ENCODE measurements around the gene TBX3. TPM values are rescaled to one million over a fixed set of nuclear protein-coding genes. Genes with fewer than 3 reads are reported as not detected.

TBX3 gene
- total RNA-seq, 4 donors from 2014 or later: 14.0 to 44.8 (median 17.6) TPM

DNA sequence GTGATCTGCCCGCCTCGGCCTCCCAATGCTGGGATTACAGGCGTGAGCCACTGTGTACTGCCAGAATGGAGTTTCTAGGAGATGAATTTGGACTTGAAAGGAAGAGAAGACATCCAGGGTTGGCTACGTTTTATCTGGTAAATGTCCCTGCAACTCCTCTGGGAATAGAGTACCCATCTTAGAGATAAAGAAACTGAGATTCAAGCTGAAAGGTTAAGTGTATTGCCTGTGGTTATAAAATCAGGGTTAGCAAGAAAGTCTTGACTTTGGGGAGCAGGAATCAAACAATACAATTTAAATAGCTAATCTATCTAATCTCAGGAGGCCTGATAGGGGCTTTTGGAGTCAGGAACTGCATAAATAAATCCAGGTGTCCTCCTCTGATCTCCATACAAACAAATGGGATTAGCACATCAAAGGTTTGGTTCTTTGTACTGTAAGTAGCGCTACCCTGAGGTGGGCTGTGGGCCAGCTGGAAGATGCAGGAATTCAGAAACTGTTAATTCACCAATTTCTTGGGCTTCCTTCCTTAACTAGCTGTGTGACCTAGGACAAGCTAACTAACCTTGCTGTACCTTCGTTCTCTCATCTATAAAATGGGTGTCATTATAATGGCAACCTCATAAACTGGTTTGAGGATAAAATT lies 45.1 kb downstream of the TBX3 start:
- TF ChIP-seq, protein P1, sequence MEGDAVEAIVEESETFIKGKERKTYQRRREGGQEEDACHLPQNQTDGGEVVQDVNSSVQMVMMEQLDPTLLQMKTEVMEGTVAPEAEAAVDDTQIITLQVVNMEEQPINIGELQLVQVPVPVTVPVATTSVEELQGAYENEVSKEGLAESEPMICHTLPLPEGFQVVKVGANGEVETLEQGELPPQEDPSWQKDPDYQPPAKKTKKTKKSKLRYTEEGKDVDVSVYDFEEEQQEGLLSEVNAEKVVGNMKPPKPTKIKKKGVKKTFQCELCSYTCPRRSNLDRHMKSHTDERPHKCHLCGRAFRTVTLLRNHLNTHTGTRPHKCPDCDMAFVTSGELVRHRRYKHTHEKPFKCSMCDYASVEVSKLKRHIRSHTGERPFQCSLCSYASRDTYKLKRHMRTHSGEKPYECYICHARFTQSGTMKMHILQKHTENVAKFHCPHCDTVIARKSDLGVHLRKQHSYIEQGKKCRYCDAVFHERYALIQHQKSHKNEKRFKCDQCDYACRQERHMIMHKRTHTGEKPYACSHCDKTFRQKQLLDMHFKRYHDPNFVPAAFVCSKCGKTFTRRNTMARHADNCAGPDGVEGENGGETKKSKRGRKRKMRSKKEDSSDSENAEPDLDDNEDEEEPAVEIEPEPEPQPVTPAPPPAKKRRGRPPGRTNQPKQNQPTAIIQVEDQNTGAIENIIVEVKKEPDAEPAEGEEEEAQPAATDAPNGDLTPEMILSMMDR (IDR thresholded peaks at IDR 0.05): no peak
- DNase-seq (ENCODE audit: low spot score): no peak
- ATAC-seq (ENCODE audit: low FRiP score): no peak

DNA sequence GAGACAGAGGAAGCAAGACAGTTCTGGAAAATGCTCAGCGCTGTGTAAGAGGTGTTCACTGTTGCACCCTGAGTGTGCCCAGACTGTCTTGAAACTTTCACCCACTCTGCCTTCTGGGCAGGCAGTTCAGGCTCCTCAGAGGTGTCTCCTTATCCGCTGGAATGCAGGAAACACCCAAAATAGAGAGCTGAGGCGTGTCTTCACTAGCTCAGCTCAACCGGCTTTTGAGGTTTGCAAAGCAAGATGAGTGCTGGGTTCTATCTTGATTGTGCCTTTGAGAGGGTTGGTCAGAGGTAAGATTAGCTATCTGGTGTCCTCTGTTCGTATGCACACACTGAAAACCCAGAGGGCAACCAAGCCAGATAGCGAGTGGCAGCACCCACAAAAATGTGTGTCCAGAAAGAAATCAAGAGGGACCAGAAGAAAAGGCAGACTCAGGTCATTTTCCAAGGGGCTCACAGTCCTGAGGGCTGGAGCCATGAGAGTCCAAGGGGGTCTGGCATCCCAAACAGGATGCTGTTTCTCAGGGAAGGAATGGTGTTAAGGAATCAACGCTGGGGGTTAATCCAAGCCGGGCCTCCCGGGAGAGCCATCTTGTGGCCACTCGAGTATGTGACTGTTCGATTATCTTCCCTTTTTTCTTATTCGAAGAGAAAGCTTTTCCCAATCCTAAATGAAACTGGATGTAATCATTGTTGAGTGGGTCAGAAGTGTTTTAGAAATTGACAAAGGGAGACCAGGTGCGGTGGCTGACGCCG lies 47.1 kb downstream of the TBX3 start:
- ATAC-seq (ENCODE audit: low FRiP score) (no peak), DNase-seq (ENCODE audit: low spot score) (no peak)
- TF ChIP-seq, protein P1 (IDR thresholded peaks at IDR 0.05): no peak

- DNase-seq (ENCODE audit: low spot score): no peak
- no peak for ATAC-seq (ENCODE audit: low FRiP score)
- TF ChIP-seq, protein P1 (IDR thresholded peaks at IDR 0.05): no peak
These were observed 52.7 kb downstream of the TBX3 start for GRCh38 chr12:114631242-114631641.

GRCh38 chr12:114628199-114628598 lies 55.8 kb downstream of the TBX3 start:
- DNase-seq (ENCODE audit: low spot score): no peak
- TF ChIP-seq, protein P1 (IDR thresholded peaks at IDR 0.05): no peak
- no peak for ATAC-seq (ENCODE audit: low FRiP score)

GRCh38 chr12:114627393-114627792 lies 56.6 kb downstream of the TBX3 start:
- TF ChIP-seq, protein P1 (IDR thresholded peaks at IDR 0.05): no peak
- ATAC-seq (ENCODE audit: low FRiP score) (no peak), DNase-seq (ENCODE audit: low spot score) (no peak)

DNA sequence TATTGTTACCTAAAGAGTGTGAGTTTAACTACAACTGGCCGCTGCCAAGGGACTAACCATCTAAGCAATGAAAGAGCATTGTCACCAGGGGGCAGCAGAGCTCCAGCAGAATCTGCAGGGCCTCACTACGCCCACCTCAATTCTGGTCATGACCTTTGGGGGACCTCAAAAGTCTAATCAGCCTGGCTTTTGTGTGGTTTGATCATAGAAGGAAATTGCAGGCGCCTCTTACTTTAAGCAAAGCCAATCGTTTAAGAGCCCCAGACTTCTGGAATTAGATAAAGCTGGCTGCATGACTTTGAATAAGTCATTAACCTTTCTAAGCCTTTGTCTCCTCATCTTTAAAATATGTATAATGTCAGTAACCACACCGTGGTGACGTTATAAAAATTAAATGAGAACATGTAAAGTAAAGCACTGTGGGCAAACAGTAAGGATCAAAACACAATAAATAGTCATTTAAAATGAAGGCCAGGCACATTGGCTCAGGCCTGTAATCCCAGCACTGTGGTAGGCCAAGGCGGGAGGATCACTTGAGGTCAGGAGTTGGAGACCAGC lies 58.6 kb downstream of the TBX3 start:
- ATAC-seq (ENCODE audit: low FRiP score): no peak
- TF ChIP-seq, protein P1 (IDR thresholded peaks at IDR 0.05): no peak
- DNase-seq (ENCODE audit: low spot score): no peak

All from omental fat pad (tissue), 4 donors.